ENCODE results near the gene NOD1.

DNA sequence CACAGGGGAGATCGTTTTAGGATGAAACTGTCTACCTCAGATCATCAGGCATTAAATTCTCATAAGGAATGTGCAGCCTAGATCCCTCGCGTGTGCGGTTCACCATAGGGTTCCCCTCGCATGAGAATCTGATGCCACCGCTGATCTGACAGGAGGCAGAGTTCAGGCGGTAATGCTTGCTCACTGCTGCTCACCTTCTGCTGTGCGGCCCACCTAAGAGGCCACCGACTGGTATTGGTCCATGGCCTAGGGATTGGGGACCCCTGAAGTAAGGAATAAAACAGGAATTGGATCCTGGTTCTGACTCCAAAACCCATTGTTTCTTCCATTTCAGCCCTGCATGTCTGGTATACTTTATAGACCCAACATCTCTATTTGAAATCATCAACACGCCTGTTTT lies 4.1 kb downstream of the NOD1 start:
- no peak for TF ChIP-seq CEBPB (IDR thresholded peaks at IDR 0.05; ENCODE audit: low read depth, low read length)
- TF ChIP-seq TAF1 (IDR thresholded peaks at IDR 0.05; ENCODE audit: low read depth, low read length), result no peak
- TF ChIP-seq, protein P1, sequence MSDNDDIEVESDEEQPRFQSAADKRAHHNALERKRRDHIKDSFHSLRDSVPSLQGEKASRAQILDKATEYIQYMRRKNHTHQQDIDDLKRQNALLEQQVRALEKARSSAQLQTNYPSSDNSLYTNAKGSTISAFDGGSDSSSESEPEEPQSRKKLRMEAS (IDR thresholded peaks at IDR 0.05), result no peak
- TF ChIP-seq JUND (IDR thresholded peaks at IDR 0.05; ENCODE audit: low read length), result no peak
- TF ChIP-seq SRF (IDR thresholded peaks at IDR 0.05; ENCODE audit: low read depth, low read length), result no peak
- no peak for TF ChIP-seq RNF2 (IDR thresholded peaks at IDR 0.05; ENCODE audit: borderline replicate concordance, low read depth, low read length, missing control alignments, poor library complexity, severe bottlenecking)
- no peak for TF ChIP-seq RFX5 (IDR thresholded peaks at IDR 0.05; ENCODE audit: borderline replicate concordance, low read depth, low read length)
- TF ChIP-seq, protein P2, sequence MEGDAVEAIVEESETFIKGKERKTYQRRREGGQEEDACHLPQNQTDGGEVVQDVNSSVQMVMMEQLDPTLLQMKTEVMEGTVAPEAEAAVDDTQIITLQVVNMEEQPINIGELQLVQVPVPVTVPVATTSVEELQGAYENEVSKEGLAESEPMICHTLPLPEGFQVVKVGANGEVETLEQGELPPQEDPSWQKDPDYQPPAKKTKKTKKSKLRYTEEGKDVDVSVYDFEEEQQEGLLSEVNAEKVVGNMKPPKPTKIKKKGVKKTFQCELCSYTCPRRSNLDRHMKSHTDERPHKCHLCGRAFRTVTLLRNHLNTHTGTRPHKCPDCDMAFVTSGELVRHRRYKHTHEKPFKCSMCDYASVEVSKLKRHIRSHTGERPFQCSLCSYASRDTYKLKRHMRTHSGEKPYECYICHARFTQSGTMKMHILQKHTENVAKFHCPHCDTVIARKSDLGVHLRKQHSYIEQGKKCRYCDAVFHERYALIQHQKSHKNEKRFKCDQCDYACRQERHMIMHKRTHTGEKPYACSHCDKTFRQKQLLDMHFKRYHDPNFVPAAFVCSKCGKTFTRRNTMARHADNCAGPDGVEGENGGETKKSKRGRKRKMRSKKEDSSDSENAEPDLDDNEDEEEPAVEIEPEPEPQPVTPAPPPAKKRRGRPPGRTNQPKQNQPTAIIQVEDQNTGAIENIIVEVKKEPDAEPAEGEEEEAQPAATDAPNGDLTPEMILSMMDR (IDR thresholded peaks at IDR 0.05; ENCODE audit: control extremely low read depth in 1 of 3, insufficient read depth in 1 of 3, low read depth in 1 of 3, low read length in 3 of 3), result no peak
- no peak for TF ChIP-seq TEAD4 (IDR thresholded peaks at IDR 0.05; ENCODE audit: low read depth, low read length)
- no peak for TF ChIP-seq POLR2A (IDR thresholded peaks at IDR 0.05; ENCODE audit: control extremely low read depth in 1 of 2, low read depth in 2 of 2, low read length in 2 of 2)

Data from H1 (cell line).